SKM-1 (cell line): Measurements from ENCODE around the gene PANK4.
"Not testable (repeated sequence)": the region's sequence is repeated elsewhere in the genome, so short reads cannot be mapped to it uniquely, and the experiment has no call there.

Experiments
- DNase-seq: peaks from one replicate; lab custom pipeline; 2025; ENCODE audit not compliant: unreplicated experiment; lab: John Stamatoyannopoulos, UW

Gene PANK4

GRCh38 chr1:2559509-2560298, 33.3 kb upstream of the PANK4 start:
- DNase-seq, result no peak

- DNase-seq, result no peak
These were observed 32.5 kb upstream of the PANK4 start for GRCh38 chr1:2558861-2559260.

- no peak for DNase-seq
These were observed 32.0 kb upstream of the PANK4 start for GRCh38 chr1:2558420-2558819.

GRCh38 chr1:2557482-2558400, 31.3 kb upstream of the PANK4 start:
- no peak for DNase-seq

- DNase-seq, result no peak
These were observed 30.5 kb upstream of the PANK4 start for GRCh38 chr1:2556678-2557481.

- peak; percentile 34 for DNase-seq
These were observed 29.9 kb upstream of the PANK4 start, which contains the start of gene TNFRSF14 for GRCh38 chr1:2556277-2556677. TSS of gene TNFRSF14 (plus strand) at chr1:2556371. CDS start at chr1:2556665, 294 bp downstream.

GRCh38 chr1:2555634-2556276, 29.4 kb upstream of the PANK4 start:
- DNase-seq, result peak; percentile 34

GRCh38 chr1:2554621-2555387, 28.4 kb upstream of the PANK4 start:
- no peak for DNase-seq

GRCh38 chr1:2553871-2554620, 27.6 kb upstream of the PANK4 start:
- DNase-seq, result no peak

GRCh38 chr1:2553076-2553475, 26.7 kb upstream of the PANK4 start:
- DNase-seq, result not testable (repeated sequence)

GRCh38 chr1:2552189-2552588, 25.8 kb upstream of the PANK4 start:
- no peak for DNase-seq

GRCh38 chr1:2551544-2551943, 25.1 kb upstream of the PANK4 start:
- not testable (repeated sequence) for DNase-seq

GRCh38 chr1:2550309-2550861, 24.0 kb upstream of the PANK4 start:
- not testable (repeated sequence) for DNase-seq

GRCh38 chr1:2549367-2550029, 23.1 kb upstream of the PANK4 start:
- not testable (repeated sequence) for DNase-seq

GRCh38 chr1:2548068-2548589, 21.7 kb upstream of the PANK4 start:
- DNase-seq, result peak; percentile 39

GRCh38 chr1:2547210-2548067, 21.0 kb upstream of the PANK4 start:
- DNase-seq, result no peak
